ENCODE results near the gene PPARG. TPM values are rescaled to one million over a fixed set of nuclear protein-coding genes. Genes with fewer than 3 reads are reported as not detected.

The PPARG gene
- polyA plus RNA-seq, 1 donor (not counting 4 experiments of a cell fraction or from before 2014, with no cell fraction given), result 3.1 TPM

- no peak overlapping the region for H3K9ac ChIP-seq (ENCODE audit: control insufficient read depth, extremely low read depth, insufficient read depth, low read length)
- no peaks in the 10 kb centered on the region for H3K79me2 ChIP-seq (ENCODE audit: control insufficient read depth, insufficient read depth, low read length)
- H3K36me3 ChIP-seq (ENCODE audit: control insufficient read depth in 2 of 2, extremely low read depth in 1 of 2, insufficient read depth in 2 of 2, low read length in 2 of 2), result no peaks in the 10 kb centered on the region
- H2AFZ ChIP-seq (ENCODE audit: control insufficient read depth, low read length), result no peak overlapping the region
- H3K4me2 ChIP-seq (ENCODE audit: control insufficient read depth, extremely low read depth, insufficient read depth, low read depth, low read length), result no peak overlapping the region
- DNase-seq (ENCODE audit: low read depth, low spot score) (no peak), FAIRE-seq (no peak)
- H3K4me3 ChIP-seq (ENCODE audit: control insufficient read depth in 2 of 3, extremely low read depth in 1 of 3, insufficient read depth in 2 of 3, low read depth in 1 of 3, low read length in 3 of 3), result no peak overlapping the region
- TF ChIP-seq, protein P1, sequence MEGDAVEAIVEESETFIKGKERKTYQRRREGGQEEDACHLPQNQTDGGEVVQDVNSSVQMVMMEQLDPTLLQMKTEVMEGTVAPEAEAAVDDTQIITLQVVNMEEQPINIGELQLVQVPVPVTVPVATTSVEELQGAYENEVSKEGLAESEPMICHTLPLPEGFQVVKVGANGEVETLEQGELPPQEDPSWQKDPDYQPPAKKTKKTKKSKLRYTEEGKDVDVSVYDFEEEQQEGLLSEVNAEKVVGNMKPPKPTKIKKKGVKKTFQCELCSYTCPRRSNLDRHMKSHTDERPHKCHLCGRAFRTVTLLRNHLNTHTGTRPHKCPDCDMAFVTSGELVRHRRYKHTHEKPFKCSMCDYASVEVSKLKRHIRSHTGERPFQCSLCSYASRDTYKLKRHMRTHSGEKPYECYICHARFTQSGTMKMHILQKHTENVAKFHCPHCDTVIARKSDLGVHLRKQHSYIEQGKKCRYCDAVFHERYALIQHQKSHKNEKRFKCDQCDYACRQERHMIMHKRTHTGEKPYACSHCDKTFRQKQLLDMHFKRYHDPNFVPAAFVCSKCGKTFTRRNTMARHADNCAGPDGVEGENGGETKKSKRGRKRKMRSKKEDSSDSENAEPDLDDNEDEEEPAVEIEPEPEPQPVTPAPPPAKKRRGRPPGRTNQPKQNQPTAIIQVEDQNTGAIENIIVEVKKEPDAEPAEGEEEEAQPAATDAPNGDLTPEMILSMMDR (optimal IDR thresholded peaks at IDR 0.05 in 1 of 3, IDR thresholded peaks at IDR 0.05 in 1 of 3, conservative IDR thresholded peaks at IDR 0.05 in 1 of 3; ENCODE audit: extremely low read depth in 1 of 3, insufficient read depth in 2 of 3, low read length in 3 of 3), result no peak
- no peak for TF ChIP-seq EZH2 (IDR thresholded peaks at IDR 0.05; ENCODE audit: low read length)
- no peak overlapping the region for H3K27ac ChIP-seq (ENCODE audit: control insufficient read depth, insufficient read depth, low read length)
- H3K9me3 ChIP-seq (ENCODE audit: control insufficient read depth, low read depth, low read length), result no peaks in the 10 kb centered on the region
- H3K4me1 ChIP-seq (ENCODE audit: control insufficient read depth, extremely low read depth, insufficient read depth, low read length), result no peaks in the 10 kb centered on the region
- no peaks in the 10 kb centered on the region for H4K20me1 ChIP-seq (ENCODE audit: control insufficient read depth, extremely low read depth, insufficient read depth, low read length)
- H3K27me3 ChIP-seq (ENCODE audit: control insufficient read depth, extremely low read depth, insufficient read depth, low read length), result no peaks in the 10 kb centered on the region
- dilution Hi-C loops (cut with MboI; ENCODE audit: extremely low pct_ligation_motif_present, low sequenced_read_pairs), result no loop called here
- H3K9me1 ChIP-seq (ENCODE audit: control insufficient read depth, extremely low read depth, insufficient read depth, low read length), result no peaks in the 10 kb centered on the region
Measured at GRCh38 chr3:12381199-12381598, 92.3 kb downstream of the PPARG start.

DNA sequence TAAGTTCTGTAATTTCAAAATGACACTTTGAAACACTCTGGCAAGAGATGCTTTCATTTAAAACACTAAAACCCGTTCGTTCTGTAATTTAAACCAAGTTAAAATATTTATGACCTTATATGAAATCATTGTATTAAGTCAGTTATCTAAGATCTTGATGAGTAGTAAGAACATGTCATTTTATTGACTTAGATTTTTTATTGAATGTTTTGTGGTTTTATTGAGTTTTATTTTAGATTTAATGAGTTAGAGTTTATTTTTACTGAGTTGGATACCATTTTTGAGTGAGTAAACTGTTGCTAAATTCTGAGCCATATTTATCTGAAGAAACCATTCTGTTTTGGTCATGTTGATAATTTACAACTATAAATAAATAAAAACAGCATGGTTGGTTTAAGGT lies 94.3 kb downstream of the PPARG start:
- no peaks in the 10 kb centered on the region for H4K20me1 ChIP-seq (ENCODE audit: control insufficient read depth, extremely low read depth, insufficient read depth, low read length)
- dilution Hi-C loops (cut with MboI; ENCODE audit: extremely low pct_ligation_motif_present, low sequenced_read_pairs), result no loop called here

More for the DNA sequence above, 94.3 kb downstream of the PPARG start:
- no peaks in the 10 kb centered on the region for H3K36me3 ChIP-seq (ENCODE audit: control insufficient read depth in 2 of 2, extremely low read depth in 1 of 2, insufficient read depth in 2 of 2, low read length in 2 of 2)
- H3K9ac ChIP-seq (ENCODE audit: control insufficient read depth, extremely low read depth, insufficient read depth, low read length), result no peak overlapping the region
- no peak overlapping the region for H3K4me2 ChIP-seq (ENCODE audit: control insufficient read depth, extremely low read depth, insufficient read depth, low read depth, low read length)
- FAIRE-seq, result no peak
- no peaks in the 10 kb centered on the region for H3K9me1 ChIP-seq (ENCODE audit: control insufficient read depth, extremely low read depth, insufficient read depth, low read length)
- H3K79me2 ChIP-seq (ENCODE audit: control insufficient read depth, insufficient read depth, low read length), result no peaks in the 10 kb centered on the region
- no peaks in the 10 kb centered on the region for H3K4me1 ChIP-seq (ENCODE audit: control insufficient read depth, extremely low read depth, insufficient read depth, low read length)
- TF ChIP-seq, protein P1 (optimal IDR thresholded peaks at IDR 0.05 in 1 of 3, IDR thresholded peaks at IDR 0.05 in 1 of 3, conservative IDR thresholded peaks at IDR 0.05 in 1 of 3; ENCODE audit: extremely low read depth in 1 of 3, insufficient read depth in 2 of 3, low read length in 3 of 3), result no peak
- no peak for TF ChIP-seq EZH2 (IDR thresholded peaks at IDR 0.05; ENCODE audit: low read length)
- H3K9me3 ChIP-seq (ENCODE audit: control insufficient read depth, low read depth, low read length), result no peaks in the 10 kb centered on the region
- DNase-seq (ENCODE audit: low read depth, low spot score), result no peak
- H3K27ac ChIP-seq (ENCODE audit: control insufficient read depth, insufficient read depth, low read length), result no peak overlapping the region
- no peaks in the 10 kb centered on the region for H3K27me3 ChIP-seq (ENCODE audit: control insufficient read depth, extremely low read depth, insufficient read depth, low read length)
- H2AFZ ChIP-seq (ENCODE audit: control insufficient read depth, low read length), result no peak overlapping the region
- H3K4me3 ChIP-seq (ENCODE audit: control insufficient read depth in 2 of 3, extremely low read depth in 1 of 3, insufficient read depth in 2 of 3, low read depth in 1 of 3, low read length in 3 of 3), result no peak overlapping the region
